22Rv1 (cell line): ENCODE results near the gene BMP2K.

Experiments
- H3K27ac ChIP-seq: fragments of 450-650 bp; 2 replicates; pipeline ENCODE4 v1.5.1; 2017
- CTCF ChIP-seq: fragments of 450-650 bp; IDR thresholded peaks from 2 replicates; pipeline ENCODE4 v1.5.1; 2017; ENCODE audit warnings: mild to moderate bottlenecking
- ZFX ChIP-seq: fragments of 450-650 bp; IDR thresholded peaks from 2 replicates; pipeline ENCODE4 v1.6.1; 2017; ENCODE audit warnings: antibody characterized with exemption, borderline replicate concordance

Gene BMP2K

GRCh38 chr4:78776079-78776728 lies at the start of gene BMP2K:
BMP2K (plus strand) TSS chr4:78776350; CDS start chr4:78776544, 194 bp downstream.
- no peak for TF ChIP-seq CTCF
- no peak for TF ChIP-seq ZFX
- H3K27ac ChIP-seq, result peak within 1 kb of the TSS; percentile 87

GRCh38 chr4:78726546-78726945 lies 49.6 kb upstream of the BMP2K start:
- H3K27ac ChIP-seq, result no peak overlapping the region
- TF ChIP-seq CTCF, result no peak
- no peak for TF ChIP-seq ZFX

GRCh38 chr4:78732332-78733104 lies 43.6 kb upstream of the BMP2K start:
- no peak overlapping the region for H3K27ac ChIP-seq
- TF ChIP-seq CTCF, result no peak
- TF ChIP-seq ZFX, result no peak

DNA sequence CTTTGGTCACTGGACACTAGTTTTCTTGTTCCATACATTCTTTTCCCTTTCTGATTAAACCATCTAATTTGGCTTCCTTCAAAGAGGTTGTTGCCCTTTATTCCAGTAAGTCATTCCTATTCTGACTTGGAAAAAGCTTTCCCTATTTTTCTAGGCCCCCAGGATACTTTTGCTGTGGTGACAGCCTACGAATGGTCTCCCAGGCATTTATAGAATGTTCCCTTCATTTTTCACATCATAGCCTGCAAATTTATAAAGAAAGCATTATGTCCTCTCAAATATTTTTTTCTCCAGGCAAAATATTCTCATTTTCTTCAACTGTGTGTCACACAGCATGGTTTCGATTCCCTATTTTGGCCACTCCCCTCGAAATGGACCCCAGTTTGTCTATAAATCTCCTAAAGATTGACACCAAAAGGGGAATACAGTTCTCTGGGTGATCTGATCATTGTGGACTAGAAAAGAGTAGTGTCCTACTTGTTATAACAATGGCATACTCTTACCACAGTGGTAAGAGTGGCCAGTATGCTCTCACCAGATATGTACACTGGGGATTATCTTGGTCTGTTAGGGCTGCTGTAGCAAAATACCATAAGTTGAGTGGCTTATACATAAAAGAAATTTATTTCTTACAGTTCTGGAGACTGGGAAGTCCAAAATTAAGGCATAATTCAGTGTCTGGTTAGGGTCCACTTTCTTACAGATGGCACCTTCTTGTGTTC lies 41.5 kb upstream of the BMP2K start:
- H3K27ac ChIP-seq, result no peak overlapping the region
- TF ChIP-seq ZFX, result no peak
- no peak for TF ChIP-seq CTCF

GRCh38 chr4:78735697-78736096 lies 40.5 kb upstream of the BMP2K start:
- no peak overlapping the region for H3K27ac ChIP-seq
- TF ChIP-seq ZFX, result no peak
- no peak for TF ChIP-seq CTCF

DNA sequence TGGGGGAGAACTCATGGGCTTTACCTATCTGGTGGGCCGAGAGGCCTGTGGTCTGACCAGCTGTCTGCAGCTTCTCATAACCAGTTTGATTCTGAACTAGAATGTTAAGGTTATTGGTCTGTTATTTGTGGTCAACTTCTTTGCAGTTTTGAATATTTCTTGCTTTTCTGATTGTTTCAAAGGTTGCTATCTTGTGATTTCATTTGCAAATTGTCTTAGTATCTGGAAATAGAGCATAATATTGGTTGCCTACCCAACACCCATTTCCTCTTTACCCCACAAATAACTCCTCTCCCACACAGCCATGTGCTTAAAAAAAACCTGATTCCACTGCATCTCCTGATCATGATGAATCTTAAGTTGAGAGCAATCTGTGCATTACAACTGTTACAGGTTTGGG lies 39.1 kb upstream of the BMP2K start:
- no peak for TF ChIP-seq CTCF
- TF ChIP-seq ZFX, result no peak
- H3K27ac ChIP-seq, result no peak overlapping the region
